Tibial artery (tissue), 4 donors: ENCODE results near the gene PDLIM1.

ENCODE experiments used
- DNase-seq, 2 donors: peaks; one replicate each; pipeline ENCODE4 v3.0.0-alpha.2; 2019
- H3K27ac ChIP-seq, 2 donors: fragments of 200-600 bp; sonication (generic) in 1 of 2; 1 replicate in 1 of 2; 2 replicates in 1 of 2; pipeline ENCODE4 v1.5.1; 2018 to 2019; ENCODE audit warnings: mild to moderate bottlenecking in 1 of 2
- H3K27me3 ChIP-seq, 2 donors: fragments of 200-600 bp; sonication (generic) in 1 of 2; one replicate each; pipeline versions ENCODE4 v1.5.1 to v1.6.0; 2016 to 2019
- H3K36me3 ChIP-seq, 3 donors: fragments of 200-600 bp; sonication (generic) in 2 of 3; one replicate each; pipeline ENCODE4 v1.5.1; 2016 to 2019; ENCODE audit warnings: mild to moderate bottlenecking in 2 of 3
- H3K4me1 ChIP-seq, 4 donors: fragments of 200-600 bp; sonication (generic) in 2 of 4; 1 replicate in 3 of 4; 2 replicates in 1 of 4; pipeline ENCODE4 v1.5.1; 2016 to 2019
- H3K4me3 ChIP-seq, 2 donors: fragments of 200-600 bp; sonication (generic) in 1 of 2; 1 replicate in 1 of 2; 2 replicates in 1 of 2; pipeline ENCODE4 v1.5.1; 2018 to 2019; ENCODE audit warnings: mild to moderate bottlenecking in 2 of 2
- H3K9me3 ChIP-seq, 3 donors: fragments of 200-600 bp; sonication (generic) in 1 of 3; one replicate each; pipeline ENCODE4 v1.5.1; 2016 to 2019
- intact Hi-C: fragments of 100-400 bp; cut with DNase I; formaldehyde crosslinking; loops from one replicate; pipeline ENCODE4 v1.15.0; 2023; ENCODE audit warnings: low total_unique reads
- TF ChIP-seq, protein P1 (sequence below), 2 experiments: fragments of 200-600 bp in 1 of 2; fragments of 450-650 bp in 1 of 2; IDR thresholded peaks; one replicate each; pipeline ENCODE4 v1.5.1; 2017 to 2019; ENCODE audit warnings: antibody characterized with exemption in 2 of 2, mild to moderate bottlenecking in 1 of 2, moderate library complexity in 1 of 2

The PDLIM1 gene

GRCh38 chr10:95291365-95292039, 699 bp upstream of the PDLIM1 start:
- Histone ChIP-seq H3K36me3 (no peaks in the 10 kb centered on the region), H3K4me3 (peak overlapping the region; percentile 89 to 98), H3K27ac (peak overlapping the region; percentile 93 to 94), H3K9me3 (no peaks in the 10 kb centered on the region), H3K27me3 (no peaks in the 10 kb centered on the region), H3K4me1 (peaks cover 0 to 62% (median 31%) of the 10 kb centered on the region in 4 donors)
- TF ChIP-seq, protein P1, sequence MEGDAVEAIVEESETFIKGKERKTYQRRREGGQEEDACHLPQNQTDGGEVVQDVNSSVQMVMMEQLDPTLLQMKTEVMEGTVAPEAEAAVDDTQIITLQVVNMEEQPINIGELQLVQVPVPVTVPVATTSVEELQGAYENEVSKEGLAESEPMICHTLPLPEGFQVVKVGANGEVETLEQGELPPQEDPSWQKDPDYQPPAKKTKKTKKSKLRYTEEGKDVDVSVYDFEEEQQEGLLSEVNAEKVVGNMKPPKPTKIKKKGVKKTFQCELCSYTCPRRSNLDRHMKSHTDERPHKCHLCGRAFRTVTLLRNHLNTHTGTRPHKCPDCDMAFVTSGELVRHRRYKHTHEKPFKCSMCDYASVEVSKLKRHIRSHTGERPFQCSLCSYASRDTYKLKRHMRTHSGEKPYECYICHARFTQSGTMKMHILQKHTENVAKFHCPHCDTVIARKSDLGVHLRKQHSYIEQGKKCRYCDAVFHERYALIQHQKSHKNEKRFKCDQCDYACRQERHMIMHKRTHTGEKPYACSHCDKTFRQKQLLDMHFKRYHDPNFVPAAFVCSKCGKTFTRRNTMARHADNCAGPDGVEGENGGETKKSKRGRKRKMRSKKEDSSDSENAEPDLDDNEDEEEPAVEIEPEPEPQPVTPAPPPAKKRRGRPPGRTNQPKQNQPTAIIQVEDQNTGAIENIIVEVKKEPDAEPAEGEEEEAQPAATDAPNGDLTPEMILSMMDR (IDR thresholded peaks at IDR 0.05), result no peak
- DNase-seq, result no peak
- intact Hi-C loops, result loop anchor here (5.0 kb wide), 1 partner anchor 44 kb away; no protein-coding TSS in a partner anchor

- Histone ChIP-seq H3K4me3 (peak overlapping the region; percentile 89 to 98), H3K27ac (peak overlapping the region; percentile 93 to 94), H3K36me3 (no peaks in the 10 kb centered on the region), H3K4me1 (peaks cover 0 to 68% (median 38%) of the 10 kb centered on the region in 4 donors), H3K9me3 (no peaks in the 10 kb centered on the region), H3K27me3 (no peaks in the 10 kb centered on the region)
- intact Hi-C loops, result loop anchor here (5.0 to 10.0 kb wide), 2 partner anchors 43 to 315 kb away; no protein-coding TSS in a partner anchor
- no peak for DNase-seq
- TF ChIP-seq, protein P1 (IDR thresholded peaks at IDR 0.05), result no peak
These were observed 832 bp downstream of the PDLIM1 start for GRCh38 chr10:95289921-95290421.

- peak overlapping the region; percentile 89 to 98 for H3K4me3 ChIP-seq
- no peaks in the 10 kb centered on the region for H3K27me3 ChIP-seq
- H3K36me3 ChIP-seq, result no peaks in the 10 kb centered on the region
- H3K9me3 ChIP-seq, result no peaks in the 10 kb centered on the region
- DNase-seq, result no peak
- TF ChIP-seq, protein P1 (IDR thresholded peaks at IDR 0.05), result peak; percentile 7 to 19
- intact Hi-C loops, result loop anchor here (10.0 kb wide), 1 partner anchor 316 kb away; no protein-coding TSS in a partner anchor
- H3K4me1 ChIP-seq, result peaks cover 0 to 68% (median 37%) of the 10 kb centered on the region in 4 donors
- H3K27ac ChIP-seq, result peak overlapping the region; percentile 93 to 94
These were observed 1.5 kb downstream of the PDLIM1 start for GRCh38 chr10:95289003-95289920.

GRCh38 chr10:95288303-95288702, 2.5 kb downstream of the PDLIM1 start:
- TF ChIP-seq, protein P1 (IDR thresholded peaks at IDR 0.05), result no peak
- DNase-seq, result no peak
- no peaks in the 10 kb centered on the region for H3K36me3 ChIP-seq
- intact Hi-C loops, result loop anchor here (10.0 kb wide), 1 partner anchor 316 kb away; no protein-coding TSS in a partner anchor
- peak overlapping the region; percentile 89 to 98 for H3K4me3 ChIP-seq
- H3K9me3 ChIP-seq, result no peaks in the 10 kb centered on the region
- peak overlapping the region; percentile 93 to 94 for H3K27ac ChIP-seq
- peaks cover 0 to 68% (median 35%) of the 10 kb centered on the region in 4 donors for H3K4me1 ChIP-seq
- H3K27me3 ChIP-seq, result no peaks in the 10 kb centered on the region

DNA sequence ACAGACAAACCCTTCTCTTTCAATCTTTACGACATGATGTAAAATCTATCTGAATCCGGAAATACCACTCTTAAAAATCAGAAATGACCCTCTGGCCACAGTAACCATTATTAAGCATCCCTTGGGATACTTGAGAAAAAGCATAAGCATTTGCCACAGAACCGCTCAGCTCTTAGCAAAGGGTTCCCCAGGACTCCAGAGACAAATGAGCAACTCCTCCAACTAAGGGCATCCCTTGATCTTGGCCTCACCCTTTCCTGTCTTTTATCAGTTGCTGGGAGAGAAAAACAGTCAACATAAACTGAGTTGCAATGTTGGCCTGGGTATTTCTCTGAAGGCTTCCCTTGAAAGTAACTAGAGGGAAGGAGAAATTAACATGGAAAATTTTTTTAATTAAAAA, 3.5 kb downstream of the PDLIM1 start:
- no peaks in the 10 kb centered on the region for H3K36me3 ChIP-seq
- TF ChIP-seq, protein P1 (IDR thresholded peaks at IDR 0.05), result no peak
- peak overlapping the region; percentile 93 to 94 for H3K27ac ChIP-seq
- DNase-seq, result no peak
- peak overlapping the region; percentile 89 to 98 for H3K4me3 ChIP-seq
- intact Hi-C loops, result loop anchor here (10.0 kb wide), 1 partner anchor 318 kb away; no protein-coding TSS in a partner anchor
- peaks cover 0 to 66% (median 33%) of the 10 kb centered on the region in 4 donors for H3K4me1 ChIP-seq
- no peaks in the 10 kb centered on the region for H3K9me3 ChIP-seq
- no peaks in the 10 kb centered on the region for H3K27me3 ChIP-seq
